Activated CD4-positive, alpha-beta memory T cell treated with anti-CD3 and anti-CD28 coated beads, Interleukin-2, amount 10 ng/mL, durations not matched to agents 7 days and 5 days (primary cell): ENCODE measurements around the gene LRP6. TPM values are rescaled to one million over a fixed set of nuclear protein-coding genes. Genes with fewer than 3 reads are reported as not detected.
"Not testable (repeated sequence)": the region's sequence is repeated elsewhere in the genome, so short reads cannot be mapped to it uniquely, and the experiment has no call there.

Experiments used
- CTCF ChIA-PET: fragments of 350-600 bp; sonication (Branson Sonifier 250); formaldehyde crosslinking; loops from one replicate; lab custom pipeline; 2021; ENCODE audit warnings: antibody characterized with exemption, inconsistent platforms; lab: Charles Lee
- POLR2A ChIA-PET: fragments of 350-600 bp; sonication (Branson Sonifier 250); formaldehyde crosslinking; loops from one replicate; lab custom pipeline; 2021; ENCODE audit warnings: antibody characterized with exemption; lab: Charles Lee
- DNase-seq: peaks from one replicate; pipeline ENCODE4 v3.0.0-alpha.2; 2020
- H3K27ac Mint-ChIP-seq: one replicate; pipeline ENCODE4 v1.8.0; 2021; ENCODE audit warnings: mild to moderate bottlenecking, mixed read lengths
- H3K27me3 Mint-ChIP-seq: one replicate; pipeline ENCODE4 v1.8.0; 2021; ENCODE audit warnings: mixed read lengths
- H3K36me3 Mint-ChIP-seq: one replicate; pipeline ENCODE4 v1.8.0; 2021; ENCODE audit warnings: low read depth, mixed read lengths
- H3K4me1 Mint-ChIP-seq: one replicate; pipeline ENCODE4 v1.8.0; 2021; ENCODE audit warnings: mixed read lengths
- H3K4me3 Mint-ChIP-seq: one replicate; pipeline ENCODE4 v1.8.0; 2021; ENCODE audit warnings: mild to moderate bottlenecking, mixed read lengths
- H3K9me3 Mint-ChIP-seq: one replicate; pipeline ENCODE4 v1.8.0; 2021; ENCODE audit warnings: mixed read lengths
- total RNA-seq, 2 experiments: library from RNA; stranded (reverse); gene quantifications; one replicate each; pipeline ENCODE4 v1.2.3, GENCODE V29; 2021

The LRP6 gene
- total RNA-seq = under 1 TPM; 0.30 to 0.40 TPM

- Mint-ChIP-seq H3K36me3 (no peaks in the 10 kb centered on the region), H3K4me3 (peak within 1 kb of the TSS; percentile 69), H3K4me1 (peaks cover 16% of the 10 kb centered on the region), H3K27ac (no peak within 1 kb of the TSS), H3K9me3 (no peaks in the 10 kb centered on the region), H3K27me3 (peaks cover 47% of the 10 kb centered on the region)
- ChIA-PET CTCF (interaction anchor here (0.5 to 1.0 kb wide), 3 partner anchors 67 to 470 kb away, joined by 3 to 4 read pairs (median 3); no protein-coding TSS in a partner anchor), POLR2A (interaction anchor here (1.0 kb wide), 1 partner anchor 10 kb away, joined by 3 read pairs; no protein-coding TSS in a partner anchor)
- peak; percentile 52 for DNase-seq
These were observed at the start of gene LRP6 for GRCh38 chr12:12266873-12267741. LRP6 (minus strand) TSS chr12:12267044; CDS start chr12:12266735, 309 bp downstream.

- Mint-ChIP-seq H3K36me3 (no peaks in the 10 kb centered on the region), H3K4me3 (no peak overlapping the region), H3K9me3 (no peaks in the 10 kb centered on the region), H3K4me1 (no peaks in the 10 kb centered on the region), H3K27ac (no peak overlapping the region), H3K27me3 (peaks cover 7% of the 10 kb centered on the region)
- CTCF ChIA-PET = interaction anchor here (0.8 to 1.1 kb wide), 2 partner anchors 12 to 32 kb away, joined by 3 to 5 read pairs; no protein-coding TSS in a partner anchor
- no peak for DNase-seq
- POLR2A ChIA-PET = no interaction called here
These were observed 49.0 kb upstream of the LRP6 start for GRCh38 chr12:12315838-12316237.

- H3K27me3 Mint-ChIP-seq, H3K27ac Mint-ChIP-seq, H3K36me3 Mint-ChIP-seq, H3K4me1 Mint-ChIP-seq, DNase-seq, CTCF ChIA-PET, H3K4me3 Mint-ChIP-seq, H3K9me3 Mint-ChIP-seq, POLR2A ChIA-PET: not testable (repeated sequence)
These were observed 43.9 kb upstream of the LRP6 start for GRCh38 chr12:12310695-12311094.

- POLR2A ChIA-PET = no interaction called here
- Mint-ChIP-seq H3K9me3 (no peaks in the 10 kb centered on the region), H3K27ac (no peak overlapping the region)
These were observed 38.9 kb upstream of the LRP6 start for GRCh38 chr12:12305568-12306300.

GRCh38 chr12:12302976-12303375 is 36.1 kb upstream of the LRP6 start:
- Mint-ChIP-seq H3K36me3 (no peaks in the 10 kb centered on the region), H3K4me1 (peaks cover 4% of the 10 kb centered on the region), H3K27me3 (peaks cover 12% of the 10 kb centered on the region), H3K27ac (no peak overlapping the region), H3K9me3 (no peaks in the 10 kb centered on the region), H3K4me3 (no peak overlapping the region)
- POLR2A ChIA-PET = no interaction called here
- no peak for DNase-seq
- CTCF ChIA-PET = no interaction called here

More at GRCh38 chr12:12305568-12306300, 38.9 kb upstream of the LRP6 start:
- CTCF ChIA-PET = no interaction called here
- Mint-ChIP-seq H3K4me3 (no peak overlapping the region), H3K27me3 (peaks cover 12% of the 10 kb centered on the region), H3K4me1 (peaks cover 4% of the 10 kb centered on the region), H3K36me3 (no peaks in the 10 kb centered on the region)
- DNase-seq = no peak

GRCh38 chr12:12301122-12301521 is 34.3 kb upstream of the LRP6 start:
- POLR2A ChIA-PET = no interaction called here
- Mint-ChIP-seq H3K4me1 (peaks cover 3% of the 10 kb centered on the region), H3K36me3 (no peaks in the 10 kb centered on the region), H3K27me3 (peaks cover 6% of the 10 kb centered on the region), H3K4me3 (no peak overlapping the region), H3K9me3 (no peaks in the 10 kb centered on the region), H3K27ac (no peak overlapping the region)
- CTCF ChIA-PET = no interaction called here
- no peak for DNase-seq

- no peak for DNase-seq
- H3K9me3 Mint-ChIP-seq = no peaks in the 10 kb centered on the region
- H3K27me3 Mint-ChIP-seq = peaks cover 1% of the 10 kb centered on the region
- H3K4me3 Mint-ChIP-seq = no peak overlapping the region
- H3K27ac Mint-ChIP-seq = no peak overlapping the region
- ChIA-PET POLR2A (no interaction called here), CTCF (no interaction called here)
- no peaks in the 10 kb centered on the region for H3K36me3 Mint-ChIP-seq
- H3K4me1 Mint-ChIP-seq = no peaks in the 10 kb centered on the region
These were observed 30.5 kb upstream of the LRP6 start for GRCh38 chr12:12297201-12297830.

GRCh38 chr12:12294215-12295005 is 27.6 kb upstream of the LRP6 start:
- H3K27me3 Mint-ChIP-seq = no peaks in the 10 kb centered on the region
- H3K27ac Mint-ChIP-seq = no peak overlapping the region
- CTCF ChIA-PET = no interaction called here
- H3K9me3 Mint-ChIP-seq = no peaks in the 10 kb centered on the region
- DNase-seq = no peak
- POLR2A ChIA-PET = no interaction called here
- H3K4me1 Mint-ChIP-seq = no peaks in the 10 kb centered on the region
- no peak overlapping the region for H3K4me3 Mint-ChIP-seq
- no peaks in the 10 kb centered on the region for H3K36me3 Mint-ChIP-seq

- Mint-ChIP-seq H3K27me3 (peaks cover 1% of the 10 kb centered on the region), H3K4me1 (no peaks in the 10 kb centered on the region), H3K36me3 (no peaks in the 10 kb centered on the region), H3K27ac (no peak overlapping the region), H3K4me3 (no peak overlapping the region), H3K9me3 (no peaks in the 10 kb centered on the region)
- DNase-seq = no peak
- CTCF ChIA-PET = no interaction called here
- POLR2A ChIA-PET = no interaction called here
These were observed 23.4 kb upstream of the LRP6 start for GRCh38 chr12:12290206-12290605.

GRCh38 chr12:12286441-12286840 is 19.6 kb upstream of the LRP6 start:
- no peaks in the 10 kb centered on the region for H3K9me3 Mint-ChIP-seq
- no peak overlapping the region for H3K4me3 Mint-ChIP-seq
- DNase-seq = no peak
- H3K27me3 Mint-ChIP-seq = peaks cover 22% of the 10 kb centered on the region
- ChIA-PET CTCF (no interaction called here), POLR2A (no interaction called here)
- no peaks in the 10 kb centered on the region for H3K4me1 Mint-ChIP-seq
- no peak overlapping the region for H3K27ac Mint-ChIP-seq
- no peaks in the 10 kb centered on the region for H3K36me3 Mint-ChIP-seq

- DNase-seq = no peak
- CTCF ChIA-PET = no interaction called here
- no peaks in the 10 kb centered on the region for H3K4me1 Mint-ChIP-seq
- peaks cover 29% of the 10 kb centered on the region for H3K27me3 Mint-ChIP-seq
- no peak overlapping the region for H3K4me3 Mint-ChIP-seq
- no peak overlapping the region for H3K27ac Mint-ChIP-seq
- POLR2A ChIA-PET = no interaction called here
- H3K36me3 Mint-ChIP-seq = no peaks in the 10 kb centered on the region
- no peaks in the 10 kb centered on the region for H3K9me3 Mint-ChIP-seq
These were observed 16.0 kb upstream of the LRP6 start for GRCh38 chr12:12282761-12283425.

GRCh38 chr12:12282202-12282601 is 15.4 kb upstream of the LRP6 start:
- Mint-ChIP-seq H3K4me3 (no peak overlapping the region), H3K27ac (no peak overlapping the region), H3K27me3 (peaks cover 29% of the 10 kb centered on the region), H3K4me1 (no peaks in the 10 kb centered on the region), H3K36me3 (no peaks in the 10 kb centered on the region), H3K9me3 (no peaks in the 10 kb centered on the region)
- POLR2A ChIA-PET = no interaction called here
- CTCF ChIA-PET = no interaction called here
- no peak for DNase-seq
